ENCODE data around the gene DNAJC4. TPM values are rescaled to one million over a fixed set of nuclear protein-coding genes. Genes with fewer than 3 reads are reported as not detected.

The DNAJC4 gene
- total RNA-seq, 1 experiment from 2014 or later: 32.0 TPM

- Histone ChIP-seq H3K9me2 (replicated peaks; ENCODE audit: insufficient read depth, low read length) (no peaks in the 10 kb centered on the region), H3K4me1 (ENCODE audit: low read length) (no peaks in the 10 kb centered on the region), H4K20me1 (ENCODE audit: insufficient read depth, low read depth, low read length) (peaks cover 43% of the 10 kb centered on the region), H3K9me3 (ENCODE audit: low read length) (no peaks in the 10 kb centered on the region), H3K27me3 (ENCODE audit: low read length) (no peaks in the 10 kb centered on the region), H3K4me2 (ENCODE audit: low read depth, low read length, poor library complexity, severe bottlenecking) (no peak overlapping the region), H3K9ac (ENCODE audit: low read length) (no peak overlapping the region), H3K4me3 (ENCODE audit: low read length) (no peak overlapping the region), H3K27ac (ENCODE audit: low read length) (no peak overlapping the region), H3K36me3 (ENCODE audit: insufficient read depth, low read length) (peaks cover 59% of the 10 kb centered on the region), H3K79me2 (ENCODE audit: low read length) (peaks cover 39% of the 10 kb centered on the region), H2AFZ (ENCODE audit: low read length) (no peak overlapping the region)
- no peak for DNase-seq
Observed at GRCh38 chr11:64192434-64192833, 37.9 kb upstream of the DNAJC4 start.

GRCh38 chr11:64196626-64197025 is 33.7 kb upstream of the DNAJC4 start:
- Histone ChIP-seq H3K27ac (ENCODE audit: low read length) (no peak overlapping the region), H4K20me1 (ENCODE audit: insufficient read depth, low read depth, low read length) (peaks cover 23% of the 10 kb centered on the region), H3K9ac (ENCODE audit: low read length) (no peak overlapping the region), H3K4me1 (ENCODE audit: low read length) (peaks cover 1% of the 10 kb centered on the region; the same call in 1 of the 2 replicates), H3K27me3 (ENCODE audit: low read length) (no peaks in the 10 kb centered on the region), H3K36me3 (ENCODE audit: insufficient read depth, low read length) (peaks cover 66% of the 10 kb centered on the region), H3K4me2 (ENCODE audit: low read depth, low read length, poor library complexity, severe bottlenecking) (no peak overlapping the region), H3K9me2 (replicated peaks; ENCODE audit: insufficient read depth, low read length) (no peaks in the 10 kb centered on the region), H2AFZ (ENCODE audit: low read length) (no peak overlapping the region), H3K79me2 (ENCODE audit: low read length) (peaks cover 26% of the 10 kb centered on the region), H3K9me3 (ENCODE audit: low read length) (no peaks in the 10 kb centered on the region), H3K4me3 (ENCODE audit: low read length) (no peak overlapping the region)
- DNase-seq: no peak

- no peaks in the 10 kb centered on the region for H3K27me3 ChIP-seq (ENCODE audit: low read length)
- H3K4me3 ChIP-seq (ENCODE audit: low read length): no peak overlapping the region
- H3K9me3 ChIP-seq (ENCODE audit: low read length): no peaks in the 10 kb centered on the region
- peaks cover 11% of the 10 kb centered on the region for H3K79me2 ChIP-seq (ENCODE audit: low read length)
- H3K4me1 ChIP-seq (ENCODE audit: low read length): peaks cover 13% of the 10 kb centered on the region
- H3K36me3 ChIP-seq (ENCODE audit: insufficient read depth, low read length): peaks cover 64% of the 10 kb centered on the region
- H3K9ac ChIP-seq (ENCODE audit: low read length): no peak overlapping the region
- no peak overlapping the region for H3K27ac ChIP-seq (ENCODE audit: low read length)
- H3K4me2 ChIP-seq (ENCODE audit: low read depth, low read length, poor library complexity, severe bottlenecking): no peak overlapping the region
- H2AFZ ChIP-seq (ENCODE audit: low read length): no peak overlapping the region
- H4K20me1 ChIP-seq (ENCODE audit: insufficient read depth, low read depth, low read length): peaks cover 12% of the 10 kb centered on the region; the same call in 1 of the 2 replicates
- no peak for DNase-seq
- no peaks in the 10 kb centered on the region for H3K9me2 ChIP-seq (replicated peaks; ENCODE audit: insufficient read depth, low read length)
Observed at GRCh38 chr11:64198511-64198910, 31.8 kb upstream of the DNAJC4 start.

- no peak for DNase-seq
- Histone ChIP-seq H3K27ac (ENCODE audit: low read length) (no peak overlapping the region), H2AFZ (ENCODE audit: low read length) (no peak overlapping the region), H4K20me1 (ENCODE audit: insufficient read depth, low read depth, low read length) (peaks cover 5% of the 10 kb centered on the region; the same call in 1 of the 2 replicates), H3K36me3 (ENCODE audit: insufficient read depth, low read length) (peaks cover 46% of the 10 kb centered on the region; the same call in 1 of the 2 replicates), H3K27me3 (ENCODE audit: low read length) (no peaks in the 10 kb centered on the region), H3K79me2 (ENCODE audit: low read length) (peaks cover 10% of the 10 kb centered on the region), H3K9me2 (replicated peaks; ENCODE audit: insufficient read depth, low read length) (no peaks in the 10 kb centered on the region), H3K9me3 (ENCODE audit: low read length) (no peaks in the 10 kb centered on the region), H3K9ac (ENCODE audit: low read length) (no peak overlapping the region), H3K4me2 (ENCODE audit: low read depth, low read length, poor library complexity, severe bottlenecking) (no peak overlapping the region), H3K4me1 (ENCODE audit: low read length) (peaks cover 44% of the 10 kb centered on the region), H3K4me3 (ENCODE audit: low read length) (no peak overlapping the region)
Observed at GRCh38 chr11:64201543-64201942, 28.8 kb upstream of the DNAJC4 start.

- peaks cover 32% of the 10 kb centered on the region; the same call in 1 of the 2 replicates for H3K36me3 ChIP-seq (ENCODE audit: insufficient read depth, low read length)
- H3K27me3 ChIP-seq (ENCODE audit: low read length): no peaks in the 10 kb centered on the region
- DNase-seq: no peak
- no peaks in the 10 kb centered on the region for H3K9me3 ChIP-seq (ENCODE audit: low read length)
- H3K4me1 ChIP-seq (ENCODE audit: low read length): peaks cover 58% of the 10 kb centered on the region
- no peak overlapping the region for H3K4me3 ChIP-seq (ENCODE audit: low read length)
- no peaks in the 10 kb centered on the region for H3K9me2 ChIP-seq (replicated peaks; ENCODE audit: insufficient read depth, low read length)
- peaks cover 5% of the 10 kb centered on the region; the same call in 1 of the 2 replicates for H4K20me1 ChIP-seq (ENCODE audit: insufficient read depth, low read depth, low read length)
- H3K27ac ChIP-seq (ENCODE audit: low read length): no peak overlapping the region
- H3K9ac ChIP-seq (ENCODE audit: low read length): no peak overlapping the region
- no peak overlapping the region for H2AFZ ChIP-seq (ENCODE audit: low read length)
- peaks cover 14% of the 10 kb centered on the region; the same call in 1 of the 2 replicates for H3K79me2 ChIP-seq (ENCODE audit: low read length)
- no peak overlapping the region for H3K4me2 ChIP-seq (ENCODE audit: low read depth, low read length, poor library complexity, severe bottlenecking)
Observed at GRCh38 chr11:64202992-64203391, 27.4 kb upstream of the DNAJC4 start.

GRCh38 chr11:64203421-64204079 is 26.8 kb upstream of the DNAJC4 start:
- Histone ChIP-seq H3K9me3 (ENCODE audit: low read length) (no peaks in the 10 kb centered on the region), H4K20me1 (ENCODE audit: insufficient read depth, low read depth, low read length) (peaks cover 5% of the 10 kb centered on the region; the same call in 1 of the 2 replicates), H3K9me2 (replicated peaks; ENCODE audit: insufficient read depth, low read length) (no peaks in the 10 kb centered on the region), H2AFZ (ENCODE audit: low read length) (no peak overlapping the region), H3K4me2 (ENCODE audit: low read depth, low read length, poor library complexity, severe bottlenecking) (no peak overlapping the region), H3K9ac (ENCODE audit: low read length) (no peak overlapping the region), H3K27ac (ENCODE audit: low read length) (no peak overlapping the region), H3K4me3 (ENCODE audit: low read length) (no peak overlapping the region), H3K79me2 (ENCODE audit: low read length) (peaks cover 18% of the 10 kb centered on the region; the same call in 1 of the 2 replicates), H3K36me3 (ENCODE audit: insufficient read depth, low read length) (peaks cover 33% of the 10 kb centered on the region; the same call in 1 of the 2 replicates), H3K4me1 (ENCODE audit: low read length) (peaks cover 64% of the 10 kb centered on the region), H3K27me3 (ENCODE audit: low read length) (no peaks in the 10 kb centered on the region)
- DNase-seq: no peak

- H3K27ac ChIP-seq (ENCODE audit: low read length): peak overlapping the region; percentile 92; the same call in 1 of the 2 replicates
- no peaks in the 10 kb centered on the region for H3K9me2 ChIP-seq (replicated peaks; ENCODE audit: insufficient read depth, low read length)
- peak overlapping the region; percentile 90 for H3K4me2 ChIP-seq (ENCODE audit: low read depth, low read length, poor library complexity, severe bottlenecking)
- H3K4me1 ChIP-seq (ENCODE audit: low read length): peaks cover 66% of the 10 kb centered on the region
- H3K9me3 ChIP-seq (ENCODE audit: low read length): no peaks in the 10 kb centered on the region
- no peak for DNase-seq
- peaks cover 18% of the 10 kb centered on the region; the same call in 1 of the 2 replicates for H3K79me2 ChIP-seq (ENCODE audit: low read length)
- peaks cover 36% of the 10 kb centered on the region; the same call in 1 of the 2 replicates for H3K36me3 ChIP-seq (ENCODE audit: insufficient read depth, low read length)
- H3K27me3 ChIP-seq (ENCODE audit: low read length): no peaks in the 10 kb centered on the region
- no peak overlapping the region for H3K4me3 ChIP-seq (ENCODE audit: low read length)
- no peak overlapping the region for H2AFZ ChIP-seq (ENCODE audit: low read length)
- H4K20me1 ChIP-seq (ENCODE audit: insufficient read depth, low read depth, low read length): peaks cover 5% of the 10 kb centered on the region; the same call in 1 of the 2 replicates
- no peak overlapping the region for H3K9ac ChIP-seq (ENCODE audit: low read length)
Observed at GRCh38 chr11:64204080-64204440, 26.3 kb upstream of the DNAJC4 start.

GRCh38 chr11:64204464-64204989 is 25.8 kb upstream of the DNAJC4 start:
- H3K4me3 ChIP-seq (ENCODE audit: low read length): no peak overlapping the region
- peak overlapping the region; percentile 90 for H3K4me2 ChIP-seq (ENCODE audit: low read depth, low read length, poor library complexity, severe bottlenecking)
- no peaks in the 10 kb centered on the region for H3K9me3 ChIP-seq (ENCODE audit: low read length)
- H3K79me2 ChIP-seq (ENCODE audit: low read length): peaks cover 18% of the 10 kb centered on the region; the same call in 1 of the 2 replicates
- H2AFZ ChIP-seq (ENCODE audit: low read length): no peak overlapping the region
- H3K27me3 ChIP-seq (ENCODE audit: low read length): no peaks in the 10 kb centered on the region
- peak; percentile 93 for DNase-seq
- peaks cover 5% of the 10 kb centered on the region; the same call in 1 of the 2 replicates for H4K20me1 ChIP-seq (ENCODE audit: insufficient read depth, low read depth, low read length)
- peaks cover 66% of the 10 kb centered on the region for H3K4me1 ChIP-seq (ENCODE audit: low read length)
- 0 out of 2 replicates have a peak overlapping the region, but pooled peaks have one; percentile 44 for H3K9ac ChIP-seq (ENCODE audit: low read length)
- no peaks in the 10 kb centered on the region for H3K9me2 ChIP-seq (replicated peaks; ENCODE audit: insufficient read depth, low read length)
- H3K27ac ChIP-seq (ENCODE audit: low read length): peak overlapping the region; percentile 92
- H3K36me3 ChIP-seq (ENCODE audit: insufficient read depth, low read length): peaks cover 36% of the 10 kb centered on the region; the same call in 1 of the 2 replicates
